HepG2 (cell line): ENCODE results near the gene PLEKHM2. TPM values are rescaled to one million over a fixed set of nuclear protein-coding genes. Genes with fewer than 3 reads are reported as not detected.

Source experiments
- CENPX ChIP-seq: sonication (generic); formaldehyde crosslinking; IDR thresholded peaks from 2 replicates; pipeline ENCODE4 v1.9.0; 2021; ENCODE audit warnings: mild to moderate bottlenecking, missing genetic modification reagents, moderate library complexity
- DMAP1 ChIP-seq: IDR thresholded peaks from 2 replicates; pipeline ENCODE4 v1.6.1; 2016
- DRAP1 ChIP-seq: IDR thresholded peaks from 2 replicates; pipeline ENCODE4 v1.6.1; 2016; ENCODE audit warnings: missing genetic modification reagents, missing compliant biosample characterization
- JDP2 ChIP-seq: sonication (generic); formaldehyde crosslinking; IDR thresholded peaks from 2 replicates; pipeline ENCODE4 v1.8.1; 2022; ENCODE audit warnings: missing genetic modification reagents, borderline replicate concordance
- KDM5A ChIP-seq: fragments of 200-600 bp; sonication (generic); IDR thresholded peaks from 2 replicates; pipeline ENCODE4 v1.7.0; 2018; ENCODE audit warnings: antibody characterized with exemption, mild to moderate bottlenecking, low read length, borderline replicate concordance
- MTF1 ChIP-seq: sonication (generic); formaldehyde crosslinking; IDR thresholded peaks from 2 replicates; pipeline ENCODE4 v1.5.0; 2020; ENCODE audit warnings: missing genetic modification reagents
- SOX5 ChIP-seq: IDR thresholded peaks from 2 replicates; pipeline ENCODE4 v1.6.1; 2016; ENCODE audit warnings: borderline replicate concordance
- SOX6 ChIP-seq, 2 experiments: fragments of 450-650 bp in 1 of 2; sonication (generic) in 1 of 2; formaldehyde crosslinking in 1 of 2; IDR thresholded peaks; 2 replicates each; pipeline versions ENCODE4 v1.4.0 to v1.6.1; 2017 to 2020; ENCODE audit warnings: antibody characterized with exemption in 1 of 2, mild to moderate bottlenecking in 1 of 2, missing genetic modification reagents in 1 of 2
- SRF ChIP-seq: IDR thresholded peaks from 2 replicates; pipeline ENCODE4 v1.6.1; 2011; ENCODE audit warnings: mild to moderate bottlenecking, low read depth, low read length, moderate library complexity
- TEAD3 ChIP-seq: optimal IDR thresholded peaks from 2 replicates; pipeline ENCODE3; 2016; ENCODE audit warnings: borderline replicate concordance
- ZEB1 ChIP-seq: IDR thresholded peaks from 2 replicates; pipeline ENCODE4 v1.6.1; 2012; ENCODE audit warnings: mild to moderate bottlenecking, low read depth, inconsistent platforms; ENCODE audit not compliant: insufficient replicate concordance
- ZFP62 ChIP-seq: sonication (generic); formaldehyde crosslinking; IDR thresholded peaks from 2 replicates; pipeline ENCODE4 v1.4.0; 2020; ENCODE audit warnings: missing genetic modification reagents
- ZFP82 ChIP-seq: sonication (generic); formaldehyde crosslinking; IDR thresholded peaks from 2 replicates; pipeline ENCODE4 v1.5.1; 2020; ENCODE audit warnings: mild to moderate bottlenecking, missing genetic modification reagents, borderline replicate concordance
- ZIK1 ChIP-seq: sonication (generic); formaldehyde crosslinking; IDR thresholded peaks from 2 replicates; pipeline ENCODE4 v1.5.0; 2020; ENCODE audit warnings: mild to moderate bottlenecking, low read depth, missing genetic modification reagents, borderline replicate concordance
- ZNF121 ChIP-seq: sonication (generic); formaldehyde crosslinking; IDR thresholded peaks from 2 replicates; pipeline ENCODE4 v1.5.0; 2020; ENCODE audit warnings: mild to moderate bottlenecking, missing genetic modification reagents
- ZNF280B ChIP-seq: sonication (generic); formaldehyde crosslinking; IDR thresholded peaks from 2 replicates; pipeline ENCODE4 v1.5.0; 2020; ENCODE audit warnings: missing genetic modification reagents, mild to moderate bottlenecking, borderline replicate concordance
- ZNF30 ChIP-seq: sonication (generic); formaldehyde crosslinking; IDR thresholded peaks from 2 replicates; pipeline ENCODE4 v1.5.0; 2020; ENCODE audit warnings: mild to moderate bottlenecking, missing genetic modification reagents
- ZNF337 ChIP-seq: sonication (generic); formaldehyde crosslinking; IDR thresholded peaks from 2 replicates; pipeline ENCODE4 v1.5.1; 2020; ENCODE audit warnings: missing genetic modification reagents, low read depth, mild to moderate bottlenecking, borderline replicate concordance
- ZSCAN29 ChIP-seq: sonication (generic); formaldehyde crosslinking; conservative IDR thresholded peaks from 2 replicates; pipeline ENCODE4 v1.4.0; 2020; ENCODE audit warnings: mild to moderate bottlenecking, missing genetic modification reagents
- ZZZ3 ChIP-seq: sonication (generic); formaldehyde crosslinking; IDR thresholded peaks from 2 replicates; pipeline ENCODE4 v1.4.0; 2020; ENCODE audit warnings: missing genetic modification reagents, mild to moderate bottlenecking, borderline replicate concordance
- polyA plus RNA-seq, 8 experiments: library from polyadenylated mRNA; depleted of rRNA in 3 of 8; stranded (reverse) in 7 of 8; unstranded in 1 of 8; fragments of >200 nt; fragmentation: Illumina TruSeq in 4 of 8; extraction: Trizol in 4 of 8; gene quantifications; 2 replicates each; pipeline versions ENCODE4 v1.2.1 to v1.2.3, GENCODE V29; 2011 to 2016; ENCODE audit warnings: low read depth in 4 of 8, missing spikeins in 1 of 8, mixed read lengths in 1 of 8; ENCODE audit not compliant: insufficient read depth in 1 of 8
- total RNA-seq, 5 experiments: library from RNA; depleted of rRNA; stranded (reverse); fragments of >200 nt; fragmentation: Illumina TruSeq; extraction: Trizol; gene quantifications; 2 replicates each; pipeline ENCODE4 v1.2.3, GENCODE V29; 2016; ENCODE audit warnings: low read depth in 1 of 5
- TF ChIP-seq, protein P1 (sequence below): sonication (generic); formaldehyde crosslinking; IDR thresholded peaks from 2 replicates; pipeline ENCODE4 v1.5.0; 2020; ENCODE audit warnings: mild to moderate bottlenecking, missing genetic modification reagents, borderline replicate concordance
- TF ChIP-seq, protein P2 (sequence below): sonication (generic); formaldehyde crosslinking; IDR thresholded peaks from 2 replicates; pipeline ENCODE4 v1.4.0; 2020; ENCODE audit warnings: mild to moderate bottlenecking, missing genetic modification reagents, borderline replicate concordance

PLEKHM2 gene
- total and polyA plus RNA-seq, 2 of the 13 experiments (the other 11 are each of a cell fraction or from before 2014, with no cell fraction given): 16.5 to 27.3 TPM

DNA sequence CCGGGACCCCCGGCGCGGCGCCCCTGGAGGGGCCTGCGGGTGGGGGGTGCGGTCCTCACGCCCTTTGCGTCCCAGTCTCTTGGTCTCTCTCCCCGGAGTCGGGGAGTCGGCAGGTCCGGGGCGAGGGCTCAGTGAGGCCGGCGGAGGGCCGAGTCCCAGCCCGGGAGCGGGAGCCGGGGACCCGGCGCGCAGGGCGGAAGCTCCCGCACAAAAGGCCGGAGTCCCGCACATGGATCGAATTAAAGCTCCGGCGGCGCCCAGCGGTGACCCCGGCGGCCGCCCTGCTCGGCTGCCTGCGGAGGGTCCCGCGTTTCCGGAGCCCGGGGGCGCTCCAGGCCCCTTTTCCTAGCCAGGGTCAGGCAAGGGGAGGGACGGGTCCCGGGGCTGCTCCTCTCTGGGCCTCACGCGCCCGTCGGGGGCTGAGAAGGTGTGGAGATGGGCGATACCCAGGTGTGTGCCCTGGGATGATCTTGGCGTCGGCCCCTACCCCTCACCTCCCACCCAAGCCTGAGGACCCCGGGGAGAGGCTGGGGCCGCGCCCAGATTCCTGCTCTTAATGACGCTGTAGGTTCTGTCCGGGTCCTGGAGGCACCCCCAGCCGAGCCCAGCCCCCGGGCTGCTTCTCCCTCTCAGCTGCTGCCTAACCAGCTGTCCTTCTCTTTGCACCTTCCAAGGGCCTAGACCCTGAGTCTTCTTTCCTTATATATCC is 75.0 kb downstream of the PLEKHM2 start (continued):
- TF ChIP-seq ZNF121 (no peak), SOX6 (IDR thresholded peaks at IDR 0.05) (no peak), SOX6 (CRISPR knock-in tag; IDR thresholded peaks at IDR 0.05) (no peak), ZFP62 (CRISPR knock-in tag) (no peak), DMAP1 (CRISPR knock-in tag) (0 out of 2 replicates have a peak, but pooled peaks have one; percentile 26), ZNF30 (CRISPR knock-in tag) (no peak), TEAD3 (CRISPR knock-in tag) (no peak), MTF1 (CRISPR knock-in tag) (no peak), JDP2 (no peak), ZNF337 (CRISPR knock-in tag) (no peak), CENPX (CRISPR knock-in tag) (no peak), KDM5A (no peak), SRF (no peak), SOX5 (no peak), ZNF280B (CRISPR knock-in tag) (no peak), ZIK1 (CRISPR knock-in tag) (no peak), ZSCAN29 (CRISPR knock-in tag) (no peak), ZEB1 (no peak), ZFP82 (CRISPR knock-in tag) (0 out of 2 replicates have a peak, but pooled peaks have one; percentile 39), ZZZ3 (CRISPR knock-in tag) (no peak), DRAP1 (no peak)
- TF ChIP-seq, protein P1, sequence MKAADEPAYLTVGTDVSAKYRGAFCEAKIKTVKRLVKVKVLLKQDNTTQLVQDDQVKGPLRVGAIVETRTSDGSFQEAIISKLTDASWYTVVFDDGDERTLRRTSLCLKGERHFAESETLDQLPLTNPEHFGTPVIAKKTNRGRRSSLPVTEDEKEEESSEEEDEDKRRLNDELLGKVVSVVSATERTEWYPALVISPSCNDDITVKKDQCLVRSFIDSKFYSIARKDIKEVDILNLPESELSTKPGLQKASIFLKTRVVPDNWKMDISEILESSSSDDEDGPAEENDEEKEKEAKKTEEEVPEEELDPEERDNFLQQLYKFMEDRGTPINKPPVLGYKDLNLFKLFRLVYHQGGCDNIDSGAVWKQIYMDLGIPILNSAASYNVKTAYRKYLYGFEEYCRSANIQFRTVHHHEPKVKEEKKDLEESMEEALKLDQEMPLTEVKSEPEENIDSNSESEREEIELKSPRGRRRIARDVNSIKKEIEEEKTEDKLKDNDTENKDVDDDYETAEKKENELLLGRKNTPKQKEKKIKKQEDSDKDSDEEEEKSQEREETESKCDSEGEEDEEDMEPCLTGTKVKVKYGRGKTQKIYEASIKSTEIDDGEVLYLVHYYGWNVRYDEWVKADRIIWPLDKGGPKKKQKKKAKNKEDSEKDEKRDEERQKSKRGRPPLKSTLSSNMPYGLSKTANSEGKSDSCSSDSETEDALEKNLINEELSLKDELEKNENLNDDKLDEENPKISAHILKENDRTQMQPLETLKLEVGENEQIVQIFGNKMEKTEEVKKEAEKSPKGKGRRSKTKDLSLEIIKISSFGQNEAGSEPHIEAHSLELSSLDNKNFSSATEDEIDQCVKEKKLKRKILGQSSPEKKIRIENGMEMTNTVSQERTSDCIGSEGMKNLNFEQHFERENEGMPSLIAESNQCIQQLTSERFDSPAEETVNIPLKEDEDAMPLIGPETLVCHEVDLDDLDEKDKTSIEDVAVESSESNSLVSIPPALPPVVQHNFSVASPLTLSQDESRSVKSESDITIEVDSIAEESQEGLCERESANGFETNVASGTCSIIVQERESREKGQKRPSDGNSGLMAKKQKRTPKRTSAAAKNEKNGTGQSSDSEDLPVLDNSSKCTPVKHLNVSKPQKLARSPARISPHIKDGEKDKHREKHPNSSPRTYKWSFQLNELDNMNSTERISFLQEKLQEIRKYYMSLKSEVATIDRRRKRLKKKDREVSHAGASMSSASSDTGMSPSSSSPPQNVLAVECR (CRISPR knock-in tag): peak; percentile 20; the same call in 1 of the 2 replicates
- TF ChIP-seq, protein P2, sequence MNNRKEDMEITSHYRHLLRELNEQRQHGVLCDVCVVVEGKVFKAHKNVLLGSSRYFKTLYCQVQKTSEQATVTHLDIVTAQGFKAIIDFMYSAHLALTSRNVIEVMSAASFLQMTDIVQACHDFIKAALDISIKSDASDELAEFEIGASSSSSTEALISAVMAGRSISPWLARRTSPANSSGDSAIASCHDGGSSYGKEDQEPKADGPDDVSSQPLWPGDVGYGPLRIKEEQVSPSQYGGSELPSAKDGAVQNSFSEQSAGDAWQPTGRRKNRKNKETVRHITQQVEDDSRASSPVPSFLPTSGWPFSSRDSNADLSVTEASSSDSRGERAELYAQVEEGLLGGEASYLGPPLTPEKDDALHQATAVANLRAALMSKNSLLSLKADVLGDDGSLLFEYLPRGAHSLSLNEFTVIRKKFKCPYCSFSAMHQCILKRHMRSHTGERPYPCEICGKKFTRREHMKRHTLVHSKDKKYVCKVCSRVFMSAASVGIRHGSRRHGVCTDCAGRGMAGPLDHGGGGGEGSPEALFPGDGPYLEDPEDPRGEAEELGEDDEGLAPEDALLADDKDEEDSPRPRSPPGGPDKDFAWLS: no peak
